Epithelial cell of prostate (primary cell): ENCODE results near the gene CCDC85A.

Experiments used
- DNase-seq: peaks from one replicate; pipeline ENCODE4 v3.0.0-alpha.2; 2011; ENCODE audit warnings: low read depth, low spot score
- H3K27ac ChIP-seq: fragments of 450-650 bp; 2 replicates; pipeline ENCODE4 v1.5.1; 2017; ENCODE audit warnings: mild to moderate bottlenecking

Gene CCDC85A

DNA sequence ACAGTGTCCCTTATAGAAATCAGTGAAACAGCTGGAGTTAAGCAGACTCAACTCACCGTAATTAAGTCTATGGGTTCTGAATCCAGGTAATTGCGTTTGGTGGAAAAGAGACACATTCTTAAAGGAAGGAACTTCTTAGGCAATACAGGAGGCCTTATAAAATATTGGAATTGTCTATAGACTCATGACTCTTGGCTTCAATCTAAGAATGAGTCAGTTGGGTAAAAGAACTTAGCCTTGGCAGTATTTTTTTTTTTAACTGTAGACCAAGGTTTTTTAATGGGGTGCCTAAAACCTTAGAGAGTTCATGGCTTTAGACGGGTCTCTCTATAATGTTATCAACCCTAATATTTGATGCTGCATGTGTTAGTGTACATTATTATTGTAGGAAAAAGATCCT lies 47.6 kb downstream of the CCDC85A start:
- no peak for DNase-seq
- no peak overlapping the region for H3K27ac ChIP-seq

DNA sequence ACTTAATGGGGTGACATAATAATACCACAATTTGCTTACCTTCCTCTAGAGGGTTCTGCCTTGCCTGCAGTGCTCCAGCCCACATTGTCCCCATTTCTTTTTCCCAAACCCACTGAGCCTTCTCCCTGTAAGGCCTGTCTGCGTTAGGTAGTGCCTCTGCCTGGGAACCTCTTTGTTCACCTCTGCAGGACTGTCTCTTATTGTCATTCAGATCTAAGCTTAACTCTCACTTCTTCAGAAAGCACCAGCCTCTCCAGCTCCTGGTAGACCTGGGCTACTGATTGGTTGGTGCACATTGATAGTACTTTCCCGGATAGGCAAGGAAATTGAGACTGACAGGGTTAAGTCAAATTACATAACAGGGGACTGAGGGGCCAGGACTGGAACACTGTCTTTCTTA lies 49.1 kb downstream of the CCDC85A start:
- no peak for DNase-seq
- no peak overlapping the region for H3K27ac ChIP-seq

DNA sequence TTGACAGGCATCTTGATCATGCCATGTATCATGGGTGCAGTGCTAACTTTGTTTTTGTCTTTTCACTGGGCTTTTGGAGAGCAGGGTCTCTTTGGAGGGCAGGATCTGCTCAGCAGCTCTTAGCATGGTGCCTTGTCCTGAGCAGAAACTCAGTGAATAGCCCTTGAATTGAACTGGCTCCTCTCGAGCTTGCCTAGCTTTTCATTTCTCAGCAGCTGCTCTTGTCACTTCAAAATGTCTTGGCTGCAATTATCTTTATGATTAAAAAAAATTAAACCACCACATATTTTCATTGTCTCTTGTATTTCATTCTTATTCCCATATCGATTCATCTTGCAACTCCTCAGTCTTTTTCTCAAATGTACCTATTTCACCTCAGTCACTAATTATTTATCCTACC lies 50.5 kb downstream of the CCDC85A start:
- no peak for DNase-seq

DNA sequence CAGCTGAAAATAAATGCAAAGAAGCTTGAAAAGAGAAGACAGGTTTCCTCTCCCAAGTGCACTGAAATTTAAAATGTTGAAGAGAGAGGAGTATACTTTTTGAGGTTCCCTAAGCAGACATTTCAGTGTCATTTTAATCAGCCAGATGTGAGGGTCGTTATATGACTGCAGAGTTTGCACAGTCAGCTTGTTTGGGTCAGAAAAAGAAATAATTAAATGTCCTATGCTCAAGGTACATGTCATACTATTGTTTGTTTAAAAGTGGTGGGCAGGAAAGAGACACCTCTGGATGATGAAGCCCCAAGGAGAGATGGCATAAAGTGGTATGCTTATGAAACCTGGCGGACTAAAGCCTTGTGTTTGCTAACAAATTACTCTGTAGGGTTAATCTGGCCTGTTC lies 55.2 kb downstream of the CCDC85A start:
- DNase-seq: no peak
- no peak overlapping the region for H3K27ac ChIP-seq

More for the DNA sequence above, 50.5 kb downstream of the CCDC85A start:
- no peak overlapping the region for H3K27ac ChIP-seq

DNA sequence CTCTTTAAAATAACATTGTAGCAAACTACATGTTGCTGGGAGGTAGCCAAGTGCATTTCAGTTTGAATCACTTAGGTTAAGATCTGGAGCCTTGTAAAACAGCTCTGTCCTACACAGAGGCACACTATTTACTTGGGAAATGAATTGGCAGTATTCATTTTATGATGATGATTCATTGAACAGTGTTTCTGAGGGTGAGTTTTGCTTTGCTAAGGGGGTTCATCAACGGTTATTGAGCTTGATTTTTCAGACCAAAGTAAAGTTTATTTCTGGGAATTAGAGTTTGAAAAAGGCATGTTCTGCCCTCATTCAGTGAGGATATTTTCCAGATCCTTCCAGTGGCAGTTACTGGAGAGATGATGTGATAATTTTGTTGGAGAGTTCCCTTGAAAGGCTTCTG lies 55.6 kb downstream of the CCDC85A start:
- H3K27ac ChIP-seq: no peak overlapping the region
- DNase-seq: no peak

DNA sequence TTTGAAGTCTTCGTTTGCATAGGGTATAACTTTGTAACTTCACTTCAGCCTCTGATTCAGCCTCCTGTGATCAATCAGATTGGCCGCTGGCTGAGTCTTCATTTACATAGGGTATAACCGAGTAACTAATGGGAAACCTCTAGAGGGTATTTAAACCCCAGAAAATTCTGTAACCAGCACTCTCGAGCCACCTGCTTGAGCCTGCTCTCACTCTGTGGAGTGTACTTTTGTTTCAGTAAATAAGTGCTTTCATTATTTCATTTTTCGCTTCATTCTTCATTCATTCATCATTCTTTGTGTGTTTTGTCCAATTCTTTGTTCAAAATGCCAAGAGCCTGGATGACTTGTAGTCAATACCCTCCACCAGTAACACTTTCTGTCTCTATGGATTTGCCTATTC lies 56.4 kb downstream of the CCDC85A start:
- H3K27ac ChIP-seq: no peak overlapping the region
- DNase-seq: no peak

DNA sequence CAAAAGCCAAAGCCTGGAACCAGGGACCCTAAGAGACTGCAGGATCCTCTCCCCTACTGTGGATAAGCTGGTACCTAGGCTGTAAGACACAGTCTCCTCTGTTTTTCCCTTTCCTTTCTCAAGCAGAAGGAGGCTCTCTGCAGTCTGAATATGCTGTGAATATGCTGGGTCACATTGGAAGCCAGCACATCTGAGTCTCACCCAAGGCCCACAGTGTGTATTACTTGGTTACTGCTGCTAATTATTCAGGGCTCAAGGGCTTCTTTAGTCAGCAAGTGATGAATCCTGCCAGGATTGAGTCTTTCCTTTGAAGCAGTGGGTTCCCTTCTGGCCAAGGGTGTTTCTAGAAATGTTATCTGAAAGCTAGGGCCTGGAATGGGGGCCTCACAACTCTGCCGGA lies 60.7 kb downstream of the CCDC85A start:
- H3K27ac ChIP-seq: no peak overlapping the region
- DNase-seq: no peak

DNA sequence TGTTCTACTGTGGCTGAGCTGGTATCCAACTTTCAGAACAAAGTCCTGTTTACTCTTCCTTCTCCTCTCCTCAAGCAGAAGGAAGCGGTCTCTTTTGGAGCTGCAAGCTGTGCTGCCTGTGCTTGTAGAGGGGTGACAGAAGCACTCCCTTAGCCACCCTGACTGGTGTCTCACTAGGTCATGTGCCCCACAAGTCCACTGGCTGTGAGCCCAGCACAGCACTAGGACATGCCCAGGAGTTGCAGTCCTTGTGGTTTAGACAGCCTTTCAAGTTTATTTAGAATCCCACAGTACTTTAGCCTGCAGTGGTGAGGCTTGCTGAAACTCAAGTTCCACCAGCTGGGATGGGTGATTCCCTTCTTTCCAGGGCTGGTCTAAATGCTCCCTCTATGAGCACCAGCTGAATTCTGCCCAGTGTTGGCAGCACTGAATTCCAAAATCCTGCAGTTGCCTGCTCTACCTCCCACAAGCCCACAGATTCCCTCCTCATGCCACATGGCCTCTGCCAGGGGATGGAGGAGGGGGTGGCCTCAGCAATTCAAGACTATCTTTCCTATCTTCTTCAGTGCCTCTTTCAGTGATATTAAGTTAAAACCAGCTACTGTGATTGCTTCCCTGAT lies 61.2 kb downstream of the CCDC85A start:
- DNase-seq: no peak

DNA sequence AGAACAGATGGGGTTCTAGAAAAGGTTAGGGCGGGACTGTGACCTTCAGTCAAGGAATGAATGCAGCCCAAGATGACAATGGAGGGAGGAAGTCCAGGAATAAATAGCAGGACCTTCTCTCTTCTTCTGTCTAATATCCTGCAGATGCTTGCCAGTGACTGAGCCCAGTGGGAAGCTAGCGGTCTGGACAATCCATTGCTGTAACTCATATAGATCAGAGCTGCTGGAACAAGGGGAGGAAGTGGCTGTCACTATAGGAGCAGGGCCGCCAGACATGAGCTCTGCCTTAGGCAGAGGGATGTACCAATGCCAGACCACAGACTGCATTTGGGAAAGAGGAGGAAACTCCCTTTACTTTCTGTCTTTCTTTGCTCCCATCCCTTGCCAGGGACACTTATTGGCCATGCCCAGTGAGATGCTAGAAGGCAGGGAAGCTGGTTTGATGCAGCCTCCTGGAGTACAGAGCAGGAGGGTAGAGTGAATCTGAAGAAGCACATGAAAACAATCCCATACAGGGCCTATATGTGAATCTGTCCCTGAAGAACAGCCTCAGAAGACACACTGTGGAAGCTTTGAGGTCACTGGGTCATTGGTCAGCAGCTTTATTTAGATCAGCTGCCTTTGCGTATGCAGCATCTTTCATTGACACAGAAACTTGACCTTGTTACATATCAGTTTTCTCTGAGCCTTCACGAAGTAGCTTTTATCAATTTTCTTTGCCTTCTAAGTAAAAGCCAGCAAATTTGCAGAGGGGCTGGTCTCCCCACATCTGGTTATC lies 65.4 kb downstream of the CCDC85A start:
- no peak for DNase-seq
- no peak overlapping the region for H3K27ac ChIP-seq

More for the DNA sequence above, 61.2 kb downstream of the CCDC85A start:
- H3K27ac ChIP-seq: no peak overlapping the region

DNA sequence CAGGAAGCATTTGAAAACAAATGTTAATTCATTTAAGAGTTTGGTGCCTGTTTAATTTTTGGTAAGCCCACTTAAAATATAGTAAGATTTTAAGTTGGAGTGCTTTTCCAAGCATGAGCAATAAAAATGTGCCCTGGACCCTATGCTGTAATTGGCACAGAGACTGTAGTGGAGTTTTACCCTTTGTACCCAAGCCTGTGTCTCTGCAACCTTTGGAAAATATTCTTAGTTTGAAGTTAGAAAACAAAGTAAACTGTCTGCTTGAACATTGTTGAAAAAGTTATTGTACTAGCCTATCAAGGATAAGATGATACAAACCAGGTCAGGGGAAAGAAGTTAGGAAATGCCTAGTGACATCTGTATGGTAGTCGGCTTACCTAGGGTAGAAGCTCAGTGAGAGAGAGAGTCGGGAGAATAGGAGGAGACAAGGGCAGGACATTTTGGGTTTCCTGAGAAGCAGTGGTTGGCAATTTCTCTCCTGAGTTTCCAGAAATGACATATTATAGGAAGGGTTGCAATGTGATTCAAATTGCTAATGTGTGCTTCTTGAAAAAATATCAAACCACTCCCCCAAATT lies 66.5 kb downstream of the CCDC85A start:
- DNase-seq: no peak
- H3K27ac ChIP-seq: no peak overlapping the region

DNA sequence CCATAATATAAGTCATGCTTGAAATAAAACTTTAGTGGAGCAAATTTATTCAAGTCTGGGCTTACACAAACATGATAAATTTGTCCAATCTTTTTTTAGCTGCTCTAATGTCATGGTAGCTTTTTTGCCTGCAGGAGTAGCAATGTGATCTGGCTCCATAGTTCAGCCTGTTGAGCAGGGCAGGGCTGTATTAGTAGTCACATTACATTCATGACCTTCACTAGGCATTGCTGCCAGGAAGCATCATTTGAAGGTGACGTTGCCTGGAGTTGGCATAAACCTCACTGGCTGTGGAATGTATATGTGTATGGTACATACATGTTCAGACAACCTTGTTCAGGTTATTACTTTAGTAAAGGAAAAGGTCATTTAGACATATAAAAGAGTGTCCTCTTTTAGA lies 76.6 kb downstream of the CCDC85A start:
- DNase-seq: no peak

DNA sequence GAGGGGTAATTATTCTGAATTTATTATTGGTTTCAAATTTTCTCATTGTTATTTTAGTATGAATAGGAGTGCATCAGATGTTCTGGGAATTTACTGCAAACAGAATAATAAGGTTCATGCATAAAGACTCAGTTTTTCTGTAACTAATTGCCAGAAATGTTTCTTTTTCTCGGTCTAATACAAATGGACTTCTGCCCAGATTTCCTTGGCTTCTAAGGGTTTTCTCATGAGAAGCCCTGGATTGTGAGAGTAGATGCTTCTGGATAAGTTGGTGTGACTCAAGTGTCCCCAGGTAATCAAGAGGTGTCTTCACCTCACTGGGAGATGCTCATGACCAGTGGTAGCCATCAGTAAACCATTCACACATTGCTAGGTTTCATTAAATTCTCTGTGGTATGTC lies 78.5 kb downstream of the CCDC85A start:
- no peak overlapping the region for H3K27ac ChIP-seq
- no peak for DNase-seq

More for the DNA sequence above, 76.6 kb downstream of the CCDC85A start:
- H3K27ac ChIP-seq: no peak overlapping the region

DNA sequence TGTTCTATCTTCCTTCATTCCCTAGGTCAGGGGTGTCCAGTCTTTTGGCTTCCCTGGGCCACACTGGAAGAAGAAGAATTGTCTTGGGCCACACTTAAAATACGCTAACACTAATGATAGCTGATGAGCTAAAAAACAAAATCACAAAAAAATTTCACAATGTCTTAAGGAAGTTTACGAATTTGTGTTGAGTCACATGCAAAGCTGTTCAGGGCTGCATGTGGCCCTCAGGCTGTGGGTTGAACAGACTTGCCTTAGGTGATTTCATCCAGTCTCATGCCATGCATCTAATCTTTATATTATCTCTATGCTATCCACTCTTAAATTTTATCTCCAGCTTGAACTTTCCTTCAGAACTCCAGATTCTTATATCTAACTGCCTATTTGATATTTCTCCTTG lies 80.1 kb downstream of the CCDC85A start:
- no peak overlapping the region for H3K27ac ChIP-seq
- DNase-seq: peak; percentile 27

DNA sequence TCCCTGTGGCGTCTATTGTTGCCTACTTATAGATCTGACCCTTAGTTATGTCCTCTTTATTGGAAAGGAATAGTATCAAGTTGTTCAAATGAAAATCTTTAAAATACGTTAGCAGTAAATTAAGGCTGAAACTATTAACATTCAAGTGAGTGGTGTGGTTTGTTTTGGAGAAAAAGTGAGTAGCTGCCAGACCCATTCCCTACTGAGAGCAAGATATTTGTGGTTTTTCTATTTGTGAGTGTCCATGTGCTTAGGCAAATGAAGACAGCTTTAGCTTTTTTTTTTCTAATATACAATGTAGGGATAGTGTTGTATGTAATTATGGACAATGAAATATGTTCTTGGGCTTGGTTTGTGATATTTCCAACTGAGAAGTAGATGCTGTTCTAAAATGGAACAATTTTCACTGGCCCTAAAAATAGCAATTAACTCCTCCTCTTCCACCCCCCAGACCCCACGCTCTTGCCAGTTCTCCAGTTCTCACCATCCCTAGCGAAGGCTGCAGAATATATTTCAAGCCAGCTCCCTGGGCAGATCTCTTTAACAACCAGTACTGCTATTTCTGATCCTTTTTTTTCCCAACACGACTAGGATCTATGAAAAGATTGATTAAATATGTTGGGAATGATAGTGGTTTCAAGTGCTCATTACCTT lies 83.1 kb downstream of the CCDC85A start:
- no peak overlapping the region for H3K27ac ChIP-seq
- DNase-seq: no peak

DNA sequence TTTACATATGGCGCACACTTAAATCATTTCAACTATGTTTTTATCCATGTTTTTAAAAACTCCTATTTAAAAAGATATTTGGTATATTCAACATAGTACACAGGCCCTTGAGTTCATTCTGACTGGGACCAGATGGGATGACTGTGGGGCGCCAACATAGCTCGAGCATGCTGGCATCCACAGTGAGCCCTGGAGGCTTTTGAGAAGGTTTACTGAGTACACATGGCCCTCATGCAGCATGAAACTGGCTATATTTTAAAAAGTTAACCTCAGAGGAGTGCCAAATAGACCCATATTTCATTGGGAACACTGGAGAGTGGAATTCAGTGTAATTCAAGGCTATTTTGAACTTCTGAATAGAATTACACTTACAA lies 83.6 kb downstream of the CCDC85A start:
- no peak overlapping the region for H3K27ac ChIP-seq
- DNase-seq: no peak

DNA sequence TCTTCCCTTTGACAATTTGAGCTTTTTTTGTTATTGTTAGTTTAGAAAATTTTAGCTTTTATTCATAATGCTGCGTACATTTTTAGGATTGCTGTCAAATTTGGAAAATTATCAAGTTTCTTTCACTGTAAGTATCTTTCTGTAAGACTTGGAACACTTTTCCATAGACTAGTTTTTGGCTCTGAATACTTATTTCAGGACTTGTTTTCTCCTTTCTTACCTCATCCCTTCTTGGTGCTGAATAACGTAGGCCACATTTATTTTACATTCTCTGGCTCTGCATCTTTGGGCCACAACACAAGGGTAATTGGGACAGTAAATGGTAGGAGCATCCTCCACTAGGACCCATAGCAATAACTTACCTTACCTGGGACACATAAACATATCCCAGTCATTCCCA lies 85.1 kb downstream of the CCDC85A start:
- DNase-seq: no peak
- H3K27ac ChIP-seq: no peak overlapping the region

DNA sequence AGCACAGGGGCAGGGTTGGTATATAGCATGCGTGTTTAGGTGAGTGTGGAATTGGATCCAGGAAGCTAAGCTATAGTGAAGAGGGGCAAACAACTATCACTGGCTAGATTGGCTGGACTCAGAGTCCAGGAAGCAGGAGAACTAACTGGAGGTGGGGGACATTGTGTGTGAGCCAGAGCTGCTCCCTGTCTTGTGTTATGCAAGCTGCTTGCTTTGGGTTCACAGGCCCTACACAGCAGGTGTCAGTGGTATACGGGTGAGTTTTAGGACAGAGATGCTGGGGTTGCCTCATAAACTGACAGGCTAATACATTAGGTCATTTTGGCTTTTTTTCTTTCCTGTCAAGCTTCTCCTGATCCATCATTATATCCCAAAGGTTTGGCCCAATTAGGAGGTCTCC lies 87.5 kb downstream of the CCDC85A start:
- no peak overlapping the region for H3K27ac ChIP-seq
- no peak for DNase-seq

DNA sequence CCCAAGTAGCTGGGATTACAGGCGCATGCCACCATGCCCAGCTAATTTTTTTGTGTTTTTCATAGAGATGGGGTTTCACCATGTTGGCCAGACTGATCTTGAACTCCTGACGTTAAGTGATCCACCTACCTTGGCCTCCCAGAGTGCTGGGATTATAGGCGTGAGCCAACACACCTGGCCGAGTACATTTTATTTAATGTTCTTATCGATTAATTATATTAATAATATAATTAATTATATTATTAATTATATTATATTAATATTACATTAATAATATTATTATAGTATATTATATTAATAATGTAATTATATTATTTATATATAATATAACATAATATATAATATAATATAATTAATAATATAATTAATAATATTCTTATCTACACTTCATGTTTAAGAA lies 101.4 kb downstream of the CCDC85A start:
- no peak for DNase-seq
- no peak overlapping the region for H3K27ac ChIP-seq

DNA sequence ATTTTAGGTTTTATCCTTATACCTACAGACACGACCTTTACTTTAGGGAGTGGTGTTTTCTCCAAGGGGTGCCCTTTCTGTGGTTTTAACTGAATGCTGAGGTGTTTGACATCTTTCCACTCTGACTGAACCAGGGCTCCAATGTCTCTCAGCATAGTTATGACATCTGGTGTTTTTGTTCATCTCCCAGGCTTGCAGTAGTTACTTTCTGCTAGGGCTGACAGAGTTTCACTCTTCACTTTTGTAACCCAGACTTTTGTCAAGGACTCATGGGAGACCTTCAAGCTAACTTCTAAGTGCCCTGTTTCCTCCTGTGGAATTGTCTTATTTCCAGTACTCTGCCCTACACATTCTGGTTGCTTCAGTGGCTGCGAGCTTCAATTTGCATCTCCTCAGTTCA lies 103.1 kb downstream of the CCDC85A start:
- H3K27ac ChIP-seq: no peak overlapping the region

DNA sequence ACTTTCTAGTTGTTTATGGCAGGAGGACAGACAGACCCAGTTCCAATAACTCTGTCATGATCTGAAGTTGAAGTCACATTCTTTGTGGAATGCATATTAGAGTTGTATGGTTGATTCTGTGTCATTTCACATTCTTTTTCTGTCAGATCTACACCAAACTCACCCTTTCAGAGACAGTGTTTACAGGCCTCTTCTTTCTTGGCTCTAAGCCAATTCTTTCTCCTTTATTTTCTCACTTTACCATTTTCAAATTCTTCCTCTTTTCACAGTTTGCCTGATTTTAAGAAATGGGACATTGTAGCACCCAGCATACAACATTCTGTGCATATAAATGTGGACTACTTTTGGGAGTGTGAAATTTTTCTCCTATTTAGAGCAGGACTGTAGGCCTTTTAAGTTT lies 103.7 kb downstream of the CCDC85A start:
- peak overlapping the region; percentile 23 for H3K27ac ChIP-seq
- DNase-seq: no peak

More for the DNA sequence above, 103.1 kb downstream of the CCDC85A start:
- DNase-seq: no peak

DNA sequence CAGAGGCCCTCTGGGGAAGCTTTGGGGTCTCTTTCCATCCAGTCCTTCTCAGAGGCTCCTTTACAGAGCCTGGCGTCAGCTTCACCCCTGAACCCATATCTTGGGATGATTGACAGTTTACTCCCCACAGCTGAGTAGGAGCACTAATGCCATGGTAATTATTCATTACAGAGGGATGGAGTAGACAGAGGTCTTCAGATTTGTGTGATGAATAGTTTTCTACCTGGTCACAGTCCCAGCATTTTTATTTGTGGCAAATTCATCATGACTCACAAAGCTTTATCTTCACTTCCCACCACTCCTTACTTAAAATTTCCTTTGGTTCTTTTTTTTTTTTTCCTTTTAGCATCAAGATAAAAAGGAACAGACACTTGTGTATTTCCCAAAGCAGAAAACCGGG lies 104.2 kb downstream of the CCDC85A start:
- peak overlapping the region; percentile 23 for H3K27ac ChIP-seq
- peak; percentile 24 for DNase-seq
